OCI-M2 (cell line): ENCODE measurements around the gene ZNF169.
"Not testable (repeated sequence)": the region's sequence is repeated elsewhere in the genome, so short reads cannot be mapped to it uniquely, and the experiment has no call there.

Source experiments
- DNase-seq: peaks from one replicate; lab custom pipeline; 2025; ENCODE audit not compliant: unreplicated experiment; lab: John Stamatoyannopoulos, UW

ZNF169 gene

GRCh38 chr9:94259077-94259862, at the start of gene ZNF169:
Gene ZNF169 (plus strand): TSS chr9:94259298. CDS start chr9:94278813, 19,515 bp downstream.
- peak; percentile 19 for DNase-seq

GRCh38 chr9:94210616-94211603, 48.2 kb upstream of the ZNF169 start:
- no peak for DNase-seq

- no peak for DNase-seq
These were observed 47.0 kb upstream of the ZNF169 start for GRCh38 chr9:94212091-94212490.

- no peak for DNase-seq
These were observed 46.6 kb upstream of the ZNF169 start for GRCh38 chr9:94212531-94212930.

GRCh38 chr9:94213511-94214124, 45.5 kb upstream of the ZNF169 start:
- DNase-seq, result peak; percentile 36

GRCh38 chr9:94222870-94223269, 36.2 kb upstream of the ZNF169 start:
- DNase-seq, result no peak

GRCh38 chr9:94225413-94225812, 33.7 kb upstream of the ZNF169 start:
- not testable (repeated sequence) for DNase-seq

GRCh38 chr9:94228616-94229015, 30.5 kb upstream of the ZNF169 start:
- DNase-seq, result no peak

- no peak for DNase-seq
These were observed 26.7 kb upstream of the ZNF169 start for GRCh38 chr9:94232428-94232827.

GRCh38 chr9:94241098-94241497, 18.0 kb upstream of the ZNF169 start:
- DNase-seq, result not testable (repeated sequence)

GRCh38 chr9:94245651-94246050, 13.4 kb upstream of the ZNF169 start:
- DNase-seq, result no peak

- DNase-seq, result no peak
These were observed 8.6 kb upstream of the ZNF169 start for GRCh38 chr9:94250456-94250855.

GRCh38 chr9:94256007-94256406, 3.1 kb upstream of the ZNF169 start:
- no peak for DNase-seq

- DNase-seq, result not testable (repeated sequence)
These were observed 6.7 kb downstream of the ZNF169 start for GRCh38 chr9:94265626-94266402.

GRCh38 chr9:94269264-94269663, 10.2 kb downstream of the ZNF169 start:
- no peak for DNase-seq

GRCh38 chr9:94270009-94270408, 10.9 kb downstream of the ZNF169 start:
- DNase-seq, result no peak

GRCh38 chr9:94277029-94277428, 17.9 kb downstream of the ZNF169 start:
- not testable (repeated sequence) for DNase-seq

- DNase-seq, result no peak
These were observed 18.9 kb downstream of the ZNF169 start for GRCh38 chr9:94277885-94278536.

GRCh38 chr9:94280409-94280989, 21.4 kb downstream of the ZNF169 start:
- DNase-seq, result no peak

- DNase-seq, result no peak
These were observed 22.0 kb downstream of the ZNF169 start for GRCh38 chr9:94281101-94281500.
